GM19455 (cell line): ENCODE results near the gene METTL2B.
"Not testable (repeated sequence)": the region's sequence is repeated elsewhere in the genome, so short reads cannot be mapped to it uniquely, and the experiment has no call there.

Experiments used
- ATAC-seq: cut with Tn5 transposase; IDR thresholded peaks from one replicate; pipeline ENCODE4 v1.9.1; 2021; ENCODE audit not compliant: unreplicated experiment

METTL2B gene

GRCh38 chr7:128454808-128455542, 21.6 kb upstream of the METTL2B start:
- no peak for ATAC-seq

DNA sequence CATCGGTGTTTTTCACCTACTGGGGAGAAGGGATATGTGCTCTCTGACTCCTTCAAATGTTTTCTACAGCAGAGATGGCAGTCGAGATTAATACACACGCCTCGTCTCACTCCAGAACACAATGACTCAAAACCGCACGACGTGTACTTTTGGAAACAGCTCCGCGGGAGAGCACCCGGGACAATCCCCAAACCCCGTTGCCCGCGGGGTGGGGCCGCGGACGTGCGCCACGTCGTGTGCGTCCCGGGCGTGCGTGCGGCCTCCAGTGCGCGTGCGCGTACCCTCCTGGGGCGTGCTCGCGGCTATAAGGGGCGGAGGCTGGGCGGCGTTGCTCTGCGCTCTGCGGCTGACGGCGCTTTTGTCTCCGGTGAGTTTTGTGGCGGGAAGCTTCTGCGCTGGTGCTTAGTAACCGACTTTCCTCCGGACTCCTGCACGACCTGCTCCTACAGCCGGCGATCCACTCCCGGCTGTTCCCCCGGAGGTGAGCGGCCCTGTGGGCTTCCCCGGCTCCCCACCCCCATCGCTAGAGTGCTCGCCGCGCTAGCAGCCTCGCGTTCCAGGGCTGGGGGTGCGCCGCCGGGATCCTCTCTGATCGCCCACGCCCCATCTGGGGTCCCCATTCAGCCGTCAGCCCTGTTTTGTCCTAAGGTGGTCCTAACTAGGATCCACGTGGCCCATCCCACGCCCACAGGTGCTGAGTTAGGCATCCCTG, 20.8 kb upstream of the METTL2B start, which contains the start of gene HILPDA:
Gene HILPDA (plus strand): TSS at position 336 of the 712 bp plus-strand sequence. CDS start 1,391 bp downstream, outside the sequence.
- ATAC-seq, result peak; percentile 85

DNA sequence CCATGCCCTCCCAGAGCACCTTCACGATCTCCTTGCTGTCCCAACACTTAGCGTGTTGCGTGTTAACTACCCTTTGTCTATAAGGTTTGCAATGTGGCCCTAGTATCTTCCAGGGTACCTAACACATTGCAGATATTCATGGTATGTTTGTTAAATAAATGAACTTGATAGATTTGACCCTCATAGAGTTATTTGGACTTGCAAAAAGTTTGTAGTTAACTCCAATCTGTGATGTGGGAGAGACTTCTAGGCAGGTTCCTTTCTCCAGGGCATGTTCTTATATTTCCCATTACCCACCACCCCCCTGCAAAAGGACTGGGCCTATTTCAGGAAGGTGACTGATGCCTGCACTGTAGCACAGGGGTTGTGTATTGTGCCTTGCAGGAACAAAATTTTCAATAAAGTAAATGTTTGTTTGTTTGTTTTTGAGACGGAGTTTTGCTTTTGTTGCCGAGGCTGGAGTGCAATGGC, 20.3 kb upstream of the METTL2B start:
- peak; percentile 26 for ATAC-seq

GRCh38 chr7:128457385-128457784, 19.2 kb upstream of the METTL2B start:
- ATAC-seq, result not testable (repeated sequence)

GRCh38 chr7:128458956-128459355, 17.6 kb upstream of the METTL2B start:
- peak; percentile 13 for ATAC-seq

DNA sequence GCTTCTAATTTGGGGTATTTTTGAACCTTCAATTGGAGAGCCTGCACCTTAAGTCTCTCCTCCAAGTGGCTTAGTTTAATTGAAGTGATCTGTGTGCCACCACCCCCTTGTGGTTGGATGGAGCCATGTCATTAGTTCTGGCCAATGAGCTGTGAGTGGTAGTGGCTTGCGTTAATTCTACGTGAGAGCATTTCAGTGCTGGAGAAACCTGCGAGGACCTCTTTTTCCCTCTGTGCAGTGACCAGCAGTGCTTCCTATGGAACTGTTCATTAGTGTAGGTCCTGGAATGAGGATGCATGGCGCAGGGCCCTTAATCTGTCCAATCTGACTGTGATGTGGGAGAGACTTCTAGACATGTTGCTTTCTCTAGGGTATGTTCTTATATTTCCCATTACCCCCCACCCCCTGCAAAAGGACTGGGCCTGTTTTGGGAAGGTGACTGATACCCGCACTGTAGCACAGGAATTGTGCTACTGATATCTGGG, 17.1 kb upstream of the METTL2B start:
- ATAC-seq, result peak; percentile 45

DNA sequence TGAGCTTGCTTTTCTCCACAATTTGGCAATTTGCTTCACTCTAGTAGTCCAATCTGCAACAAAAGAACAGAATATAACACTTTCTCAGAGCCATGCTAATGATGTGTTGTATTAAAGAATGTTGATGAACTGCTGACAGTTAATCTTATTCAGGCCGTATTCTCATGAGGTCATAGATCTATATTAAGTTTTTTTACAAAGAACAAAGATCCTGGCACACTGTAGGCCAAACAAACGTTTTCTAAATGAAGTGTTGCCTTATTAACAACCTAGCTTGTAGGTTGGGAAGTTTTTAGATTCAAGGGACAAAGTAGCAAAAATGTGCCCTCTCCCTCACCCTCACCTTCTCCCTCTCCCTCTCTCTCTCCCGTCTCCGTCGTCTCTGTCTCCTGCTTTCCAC, 14.1 kb upstream of the METTL2B start:
- no peak for ATAC-seq

GRCh38 chr7:128463345-128463744, 13.2 kb upstream of the METTL2B start:
- ATAC-seq, result not testable (repeated sequence)

DNA sequence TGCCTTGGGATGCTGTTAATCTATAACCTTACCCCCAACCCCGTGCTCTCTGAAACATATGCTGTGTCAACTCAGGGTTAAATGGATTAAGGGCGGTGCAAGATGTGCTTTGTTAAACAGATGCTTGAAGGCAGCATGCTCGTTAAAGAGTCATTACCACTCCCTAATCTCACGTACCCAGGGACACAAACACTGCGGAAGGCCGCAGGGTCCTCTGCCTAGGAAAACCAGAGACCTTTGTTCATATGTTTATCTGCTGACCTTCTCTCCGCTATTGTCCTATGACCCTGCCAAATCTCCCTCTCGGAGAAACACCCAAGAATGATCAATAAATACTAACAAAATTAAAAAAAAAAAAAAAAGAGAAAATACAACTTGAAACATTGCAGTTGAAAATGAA, 12.6 kb upstream of the METTL2B start:
- ATAC-seq, result not testable (repeated sequence)

GRCh38 chr7:128466871-128467270, 9.7 kb upstream of the METTL2B start:
- ATAC-seq, result not testable (repeated sequence)

DNA sequence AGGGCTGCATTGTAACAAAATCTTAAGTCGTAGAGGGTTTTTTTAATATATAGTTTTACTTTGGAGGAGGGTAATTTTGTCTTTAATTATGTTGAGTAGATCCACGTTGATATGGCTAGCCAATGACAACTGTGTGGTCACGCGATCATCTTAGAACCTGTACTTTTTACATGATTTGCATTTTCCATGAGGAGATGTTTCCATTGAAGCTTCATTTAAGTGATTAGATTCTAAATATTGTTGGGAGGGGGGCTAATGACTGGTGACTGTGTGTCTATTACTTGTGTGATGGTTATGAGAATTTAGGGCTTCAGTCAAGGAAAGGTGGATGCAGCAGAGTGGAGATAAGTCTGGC, 765 bp downstream of the METTL2B start:
- ATAC-seq, result not testable (repeated sequence)

GRCh38 chr7:128479082-128479481, 2.5 kb downstream of the METTL2B start:
- ATAC-seq, result not testable (repeated sequence)

DNA sequence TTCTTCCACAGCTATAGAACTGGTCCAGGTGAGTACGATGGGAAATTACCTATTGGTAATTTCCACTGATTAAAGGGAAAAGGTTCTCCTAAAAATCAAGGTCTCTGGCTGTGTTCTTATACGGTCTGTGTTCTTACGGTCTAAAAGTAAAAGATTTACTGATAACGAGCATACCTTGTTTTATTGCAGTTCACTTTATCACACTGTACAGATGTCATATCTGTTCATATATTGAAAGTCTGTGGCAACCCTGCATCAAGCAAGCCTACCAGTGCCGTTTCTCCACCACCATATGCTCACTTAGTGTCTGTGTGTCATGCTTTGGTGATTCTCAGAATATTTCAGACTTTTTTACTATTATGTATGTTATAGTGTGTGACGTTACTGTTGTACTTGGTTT, 11.6 kb downstream of the METTL2B start:
- not testable (repeated sequence) for ATAC-seq

DNA sequence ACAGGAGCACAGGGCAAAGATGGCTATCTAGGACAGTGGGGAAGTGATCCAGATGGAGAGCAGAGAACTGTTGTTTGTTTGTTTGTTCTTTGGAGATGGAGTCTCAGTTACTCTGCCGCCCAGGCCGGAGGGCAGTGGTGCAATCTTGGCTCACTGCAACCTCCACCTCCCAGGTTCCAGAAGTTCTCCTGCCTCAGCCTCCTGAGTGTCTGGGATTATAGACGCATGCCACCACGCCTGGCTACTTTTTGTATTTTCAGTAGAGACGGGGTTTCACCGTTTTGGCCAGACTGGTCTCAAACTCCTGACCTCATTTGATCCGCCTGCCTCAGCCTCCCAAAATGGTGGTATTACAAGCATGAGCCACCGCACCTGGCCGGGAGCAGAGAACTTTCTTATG, 20.9 kb downstream of the METTL2B start:
- no peak for ATAC-seq

DNA sequence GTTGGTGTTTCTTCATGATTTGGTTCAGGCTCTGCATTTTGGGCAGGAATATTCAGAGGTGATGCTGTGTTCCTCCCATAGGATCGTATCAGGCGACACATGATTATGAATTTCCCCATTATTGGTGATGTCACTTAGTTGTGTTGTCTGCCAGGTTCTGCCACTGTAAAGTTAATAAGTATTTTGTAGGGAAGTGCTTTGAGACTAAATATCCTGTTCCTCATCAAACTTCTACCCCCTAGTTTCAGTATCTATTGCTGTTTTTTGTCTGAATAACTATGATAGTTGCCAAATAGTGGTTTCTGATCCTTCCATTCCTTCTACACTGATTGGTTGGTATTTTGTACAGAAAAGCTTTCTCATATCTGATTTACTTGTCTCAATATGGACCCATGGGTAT, 28.9 kb downstream of the METTL2B start:
- not testable (repeated sequence) for ATAC-seq

DNA sequence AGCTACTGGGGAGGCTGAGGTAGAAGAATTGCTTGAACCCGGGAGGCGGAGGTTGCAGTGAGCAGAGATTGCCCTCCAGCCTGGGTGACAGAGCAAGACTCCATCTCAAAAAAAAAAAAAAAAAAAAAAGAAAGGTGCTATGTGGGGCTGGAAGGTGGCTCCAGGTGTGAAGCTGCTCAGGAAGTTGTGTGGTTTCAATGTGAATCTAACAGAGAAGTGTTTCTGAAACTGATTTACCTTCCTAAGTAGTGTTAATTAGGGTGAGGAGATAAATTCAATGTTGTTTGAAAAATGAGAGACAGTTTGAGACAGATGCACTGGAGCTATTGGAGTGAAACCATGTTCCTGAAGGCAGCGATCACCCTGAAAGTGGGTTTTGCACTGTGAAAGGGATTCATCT, 30.3 kb downstream of the METTL2B start:
- ATAC-seq, result peak; percentile 46

DNA sequence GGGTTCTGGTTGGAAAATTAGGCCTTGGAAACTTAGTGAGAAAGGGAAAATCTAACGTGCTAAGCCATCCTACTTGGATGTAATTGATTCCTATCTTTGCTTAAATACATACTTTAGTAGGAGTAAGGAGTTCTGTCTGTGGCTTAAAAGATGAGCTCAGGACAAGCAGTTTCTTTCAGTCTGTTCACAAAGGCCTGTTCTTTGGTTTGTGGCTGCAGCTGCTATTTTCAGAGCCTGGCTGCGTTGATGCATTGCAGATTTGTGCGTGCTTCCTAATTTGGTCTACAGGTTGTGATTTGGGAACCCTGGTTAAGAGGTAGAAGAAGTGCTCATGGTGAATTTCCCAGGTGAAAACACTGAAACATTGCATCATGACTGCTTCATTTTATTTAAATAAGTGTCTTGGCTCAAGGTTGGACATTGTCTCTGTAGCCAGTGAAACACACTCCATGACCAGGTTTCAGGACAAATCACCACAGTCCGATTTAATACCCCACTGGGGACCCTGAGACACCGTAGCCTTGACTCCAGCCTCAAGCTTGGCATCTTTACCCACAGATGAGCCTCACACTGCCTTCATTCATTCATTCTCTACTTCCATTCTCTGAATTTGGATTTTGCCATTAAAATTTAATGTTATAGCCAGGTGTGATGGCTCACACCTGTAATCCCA, 30.9 kb downstream of the METTL2B start:
- peak; percentile 38 for ATAC-seq

- ATAC-seq, result not testable (repeated sequence)
These were observed 35.1 kb downstream of the METTL2B start for GRCh38 chr7:128511692-128512091.

DNA sequence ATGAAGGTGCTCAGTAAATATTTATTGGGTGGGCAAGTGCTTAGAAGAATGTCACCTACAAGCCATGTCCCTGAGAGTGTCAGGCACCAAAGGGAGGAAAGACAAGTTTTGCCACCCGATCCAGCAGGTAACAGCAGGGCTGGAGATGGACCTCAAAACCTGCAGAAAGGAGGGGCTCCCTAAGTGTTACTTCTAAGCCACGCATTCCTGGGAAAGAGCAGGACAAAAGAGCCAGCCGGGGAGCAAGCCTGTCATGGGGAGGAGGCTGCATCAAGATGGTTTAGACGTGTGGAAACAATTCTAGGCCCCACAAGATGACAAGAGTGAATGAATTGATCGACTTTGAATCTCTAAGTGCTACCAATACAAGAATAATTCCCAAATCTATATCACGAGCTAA, 38.7 kb downstream of the METTL2B start:
- ATAC-seq, result not testable (repeated sequence)

- ATAC-seq, result not testable (repeated sequence)
These were observed 40.5 kb downstream of the METTL2B start for GRCh38 chr7:128517023-128517422.

- ATAC-seq, result not testable (repeated sequence)
These were observed 46.8 kb downstream of the METTL2B start for GRCh38 chr7:128523226-128523931.
